ENCODE measurements around the gene SIRPB1.
"Not testable (repeated sequence)": the region's sequence is repeated elsewhere in the genome, so short reads cannot be mapped to it uniquely, and the experiment has no call there.

SIRPB1 gene

DNA sequence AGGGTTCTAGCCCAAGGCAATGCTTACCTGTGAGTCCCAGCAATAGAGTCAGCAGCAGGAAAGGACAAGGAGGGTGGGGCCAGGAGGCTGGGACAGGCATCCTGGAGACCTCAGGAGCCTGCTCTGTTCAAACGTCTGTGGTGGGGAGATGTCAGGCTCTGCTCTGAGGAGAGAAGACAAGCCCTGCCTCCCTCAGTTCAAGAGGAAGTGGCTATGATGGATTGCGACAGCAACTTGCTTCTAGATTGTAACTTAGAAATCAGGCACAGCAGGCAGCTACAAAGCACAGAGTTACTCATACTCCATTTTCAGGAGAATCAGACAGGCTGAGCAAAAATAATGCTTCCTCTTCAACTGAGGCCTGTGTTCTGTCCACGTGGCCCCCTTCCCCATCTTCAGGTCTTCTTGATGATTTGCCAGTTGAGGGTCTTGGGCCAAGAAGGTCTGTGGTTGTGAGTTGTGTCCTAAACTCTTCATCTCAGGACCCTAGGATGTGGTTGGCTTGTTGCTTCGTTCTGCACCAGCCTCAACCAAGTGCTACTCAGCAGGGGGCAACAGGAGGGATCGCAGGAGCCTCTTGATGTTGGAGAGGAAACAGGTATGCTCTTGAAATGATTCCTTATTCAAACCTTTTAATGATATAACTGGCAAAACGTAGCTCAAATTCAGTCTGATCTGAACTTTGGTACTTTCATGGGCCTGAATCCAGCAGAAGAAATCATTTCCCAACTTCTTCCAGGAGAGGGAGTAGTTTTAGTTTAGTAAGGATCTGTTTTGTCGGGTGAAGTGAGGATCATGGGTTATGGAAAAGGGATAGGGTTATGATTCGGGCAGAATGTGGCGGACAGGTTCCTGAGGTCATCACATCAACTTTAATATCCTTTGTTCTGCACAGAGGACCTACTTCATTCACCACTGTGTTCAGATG, 31.0 kb downstream of the SIRPB1 start:
- no peak for DNase-seq

DNA sequence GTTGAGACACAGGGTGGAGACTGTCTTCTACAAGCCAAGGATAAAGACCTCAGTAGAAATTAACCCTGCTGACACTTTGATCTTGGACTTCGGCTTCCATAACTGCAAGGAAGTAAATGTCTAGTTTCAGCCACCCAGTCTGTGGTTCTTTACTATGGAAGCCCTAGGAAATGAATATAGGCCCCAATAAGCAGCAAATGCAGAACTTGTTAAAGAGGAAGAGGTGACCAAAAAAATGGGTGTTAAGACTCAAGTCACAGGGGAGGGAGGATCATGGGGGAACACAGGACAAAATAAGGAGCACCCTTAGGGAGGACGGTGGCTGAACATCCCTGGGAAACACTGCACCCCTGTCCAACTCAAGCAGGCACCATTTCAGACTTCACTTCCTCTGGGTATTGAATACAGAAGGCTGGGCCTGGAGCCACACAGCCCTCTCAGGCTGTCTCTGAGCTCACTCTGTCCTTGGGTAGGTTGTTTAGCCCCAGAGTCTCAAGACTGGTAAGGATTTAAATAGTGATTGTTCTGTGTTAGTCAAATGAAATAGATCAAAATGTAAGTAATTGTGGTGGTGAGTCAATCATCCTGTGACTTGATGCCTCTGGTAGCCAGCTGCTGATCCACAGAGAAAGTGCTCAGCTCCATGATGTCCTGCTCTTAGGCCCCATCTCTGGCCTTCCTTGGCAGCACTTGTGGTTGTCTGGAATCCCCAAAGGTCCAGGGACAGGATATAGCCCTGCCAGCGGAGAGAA, 31.9 kb downstream of the SIRPB1 start:
- no peak for DNase-seq

DNA sequence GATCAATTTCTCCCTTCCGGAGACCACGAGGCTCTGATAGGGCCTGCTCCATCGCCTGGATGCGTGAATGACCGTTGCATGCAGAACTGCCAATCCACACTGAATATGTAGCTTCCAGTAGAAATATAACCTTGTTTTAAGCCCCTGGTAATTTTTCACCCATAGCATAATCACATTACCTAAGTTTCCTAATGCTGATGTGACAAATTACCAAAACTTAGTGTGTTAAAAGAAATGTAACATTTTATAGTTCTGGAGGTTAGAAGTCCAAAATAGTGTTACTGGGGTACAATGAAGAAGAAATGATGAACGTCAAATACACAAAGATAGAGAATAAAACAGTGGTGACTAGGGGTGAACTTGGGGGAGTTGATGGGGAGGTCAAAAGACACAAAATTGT, 40.3 kb downstream of the SIRPB1 start:
- no peak for DNase-seq

DNA sequence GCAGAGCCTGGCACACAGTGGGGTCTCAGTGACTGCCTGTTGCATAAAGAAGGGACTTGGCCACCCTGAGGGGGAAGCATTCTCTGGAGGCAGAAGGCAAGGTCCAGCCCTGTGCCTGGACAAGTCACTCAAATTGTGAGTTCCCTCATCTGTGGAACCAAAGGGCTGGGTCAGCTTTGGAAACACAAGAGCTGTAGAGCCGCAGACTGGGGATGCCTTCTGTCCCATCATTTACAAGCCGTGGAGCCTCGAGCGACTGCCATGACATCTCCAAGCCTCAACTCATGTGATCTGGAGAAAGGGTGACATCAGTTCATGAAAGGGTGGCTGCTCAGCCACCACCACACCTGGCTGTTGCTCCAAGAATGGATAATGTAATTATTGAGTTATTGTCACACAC, 41.9 kb downstream of the SIRPB1 start:
- no peak for DNase-seq

DNA sequence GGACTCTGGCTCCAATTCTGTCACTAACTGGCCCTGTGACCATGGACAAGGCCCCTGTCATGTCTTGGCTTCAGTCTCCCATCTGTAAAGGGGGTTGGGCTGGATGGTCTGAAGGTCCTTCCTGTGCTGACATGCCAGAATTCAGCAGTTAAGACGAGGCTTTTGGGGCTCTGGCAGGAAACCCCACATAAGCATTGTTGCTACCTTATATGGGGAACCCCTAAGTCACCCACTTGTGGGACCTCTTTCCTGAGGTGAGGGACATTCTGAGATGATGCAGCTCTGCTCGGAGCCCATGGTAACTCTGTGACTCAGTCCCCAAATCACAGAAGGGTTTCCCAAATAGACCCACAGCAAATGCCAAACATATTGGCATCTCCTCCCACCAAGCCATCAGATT, 42.5 kb downstream of the SIRPB1 start:
- DNase-seq = not testable (repeated sequence)

DNA sequence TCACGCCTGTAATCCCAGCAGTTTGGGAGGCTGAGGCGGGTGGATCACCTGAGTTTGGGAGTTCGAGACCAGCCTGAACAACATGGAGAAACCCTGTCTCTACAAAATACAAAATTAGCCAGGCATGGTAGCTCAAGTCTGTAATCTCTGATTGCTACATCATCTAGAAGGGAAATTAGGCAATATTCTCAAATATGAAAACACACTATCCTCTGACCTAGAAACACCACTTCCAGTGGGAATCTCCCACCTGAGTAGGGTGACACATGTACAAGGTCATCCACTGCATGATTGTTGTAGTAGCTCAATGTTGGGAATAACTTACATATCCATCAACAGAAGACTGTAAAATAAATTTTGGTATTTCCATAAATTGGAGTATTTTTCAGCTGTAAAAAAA, 43.2 kb downstream of the SIRPB1 start:
- no peak for DNase-seq

DNA sequence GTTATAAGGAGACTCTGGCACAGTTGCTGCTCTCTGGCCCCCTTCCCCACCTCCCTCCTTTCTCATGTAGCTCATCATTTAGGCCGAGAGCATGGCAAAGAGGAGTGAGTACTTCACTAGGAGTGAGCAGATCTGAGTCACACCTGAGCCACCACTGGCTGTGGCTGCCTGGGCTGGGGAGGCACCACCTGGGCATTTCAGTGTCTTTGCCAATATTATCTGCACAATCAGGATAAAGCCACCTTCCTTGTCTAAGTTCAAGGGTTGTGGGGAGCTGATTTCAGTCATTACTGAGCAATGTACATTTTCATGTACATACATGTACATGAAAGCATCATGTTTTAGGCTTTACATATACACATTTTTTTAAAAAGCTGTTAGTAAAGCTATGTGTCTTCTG, 43.8 kb downstream of the SIRPB1 start:
- DNase-seq = not testable (repeated sequence)

DNA sequence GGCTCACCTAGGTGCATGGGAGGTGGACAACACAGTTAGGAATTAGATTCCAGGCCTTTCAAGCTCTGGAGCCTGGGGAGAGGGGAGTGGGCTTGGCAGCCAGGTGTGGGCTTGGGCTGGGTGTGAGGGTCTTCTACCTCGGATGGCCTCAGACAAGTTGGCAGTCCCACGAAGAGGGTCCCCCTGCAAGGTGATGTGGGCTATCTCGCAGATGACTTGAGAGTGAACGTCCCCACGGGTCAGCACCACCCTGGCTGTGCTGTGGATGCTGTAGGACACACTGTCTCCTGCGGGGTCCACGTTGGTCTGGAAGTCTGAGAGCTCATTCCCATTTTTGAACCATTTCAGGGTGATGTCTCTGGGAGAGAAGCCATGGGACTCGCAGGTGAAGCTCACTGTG, 48.2 kb downstream of the SIRPB1 start:
- not testable (repeated sequence) for DNase-seq

Data from NCI-H2081 (cell line).